OCI-LY3 (cell line): ENCODE results near the gene TNS3.

Source experiments
- H2AFZ ChIP-seq: fragments of 200-600, 300-600 bp; shearing (Covaris generic); 2 replicates; pipeline ENCODE4 v1.6.0; 2014; ENCODE audit warnings: antibody characterized with exemption, low read depth, low read length
- H3K27ac ChIP-seq: fragments of 200-600, 300-600 bp; sonication (generic); 2 replicates; pipeline ENCODE4 v1.5.1; 2014; ENCODE audit warnings: mild to moderate bottlenecking, low read length, moderate library complexity, mixed read lengths
- H3K27me3 ChIP-seq: fragments of 200-600, 300-600 bp; sonication (generic); 2 replicates; pipeline ENCODE4 v1.6.1; 2014; ENCODE audit warnings: low read depth, low read length, mixed read lengths
- H3K36me3 ChIP-seq: fragments of 200-600, 300-600 bp; sonication (generic); replicated peaks from 2 replicates; pipeline ENCODE3; 2014; ENCODE audit warnings: low read depth, low read length, mixed read lengths
- H3K4me1 ChIP-seq: fragments of 300-600, 200-600 bp; sonication (generic); 2 replicates; pipeline ENCODE4 v1.6.1; 2014; ENCODE audit warnings: low read length, mixed read lengths
- H3K4me2 ChIP-seq: fragments of 200-600, 300-600 bp; sonication (generic); 2 replicates; pipeline ENCODE4 v1.6.1; 2014; ENCODE audit warnings: low read length, mixed read lengths
- H3K4me3 ChIP-seq: fragments of 300-600, 200-600 bp; sonication (generic); 2 replicates; pipeline ENCODE4 v1.5.1; 2014; ENCODE audit warnings: antibody characterized with exemption, mild to moderate bottlenecking, low read length, moderate library complexity
- H3K79me2 ChIP-seq: fragments of 300-600, 200-600 bp; shearing (Covaris generic); 2 replicates; pipeline ENCODE4 v1.6.1; 2014; ENCODE audit warnings: mild to moderate bottlenecking, low read length, mixed read lengths
- H3K9ac ChIP-seq: fragments of 300-600, 200-600 bp; shearing (Covaris generic); 2 replicates; pipeline ENCODE4 v1.6.0; 2014; ENCODE audit warnings: mild to moderate bottlenecking, low read length, moderate library complexity
- H3K9me3 ChIP-seq: fragments of 200-600, 300-600 bp; shearing (Covaris generic); 2 replicates; pipeline ENCODE4 v1.6.1; 2014; ENCODE audit warnings: low read length, mixed read lengths; ENCODE audit not compliant: insufficient read depth
- H4K20me1 ChIP-seq: fragments of 200-600, 300-600 bp; sonication (generic); 2 replicates; pipeline ENCODE4 v1.6.1; 2016; ENCODE audit warnings: low read length, mixed read lengths; ENCODE audit not compliant: insufficient read depth
- CTCF ChIP-seq: fragments of 200-600, 300-600 bp; sonication (generic); IDR thresholded peaks from 2 replicates; pipeline ENCODE4 v1.5.1; 2014; ENCODE audit warnings: antibody characterized with exemption, low read length, low read depth
- EZH2phosphoT487 ChIP-seq: fragments of 200-600 bp; shearing (Covaris generic); IDR thresholded peaks from 2 replicates; pipeline ENCODE4 v1.6.1; 2018; ENCODE audit warnings: antibody characterized with exemption, mixed run types, low read depth

The TNS3 gene

GRCh38 chr7:47508389-47509380 lies 73.2 kb downstream of the TNS3 start:
- no peaks in the 10 kb centered on the region for H4K20me1 ChIP-seq
- H3K9ac ChIP-seq, result no peak overlapping the region
- no peaks in the 10 kb centered on the region for H3K27me3 ChIP-seq
- no peaks in the 10 kb centered on the region for H3K36me3 ChIP-seq
- no peak overlapping the region for H2AFZ ChIP-seq
- no peaks in the 10 kb centered on the region for H3K9me3 ChIP-seq
- no peak overlapping the region for H3K4me3 ChIP-seq
- no peak overlapping the region for H3K4me2 ChIP-seq
- TF ChIP-seq EZH2phosphoT487, result no peak
- no peak for TF ChIP-seq CTCF
- H3K79me2 ChIP-seq, result no peaks in the 10 kb centered on the region
- no peak overlapping the region for H3K27ac ChIP-seq
- H3K4me1 ChIP-seq, result no peaks in the 10 kb centered on the region; the same call in 1 of the 2 replicates

- Histone ChIP-seq H3K4me3 (no peak overlapping the region), H4K20me1 (no peaks in the 10 kb centered on the region), H2AFZ (no peak overlapping the region), H3K27ac (no peak overlapping the region), H3K4me1 (peaks cover 8% of the 10 kb centered on the region), H3K9me3 (no peaks in the 10 kb centered on the region), H3K9ac (no peak overlapping the region), H3K79me2 (no peaks in the 10 kb centered on the region), H3K4me2 (no peak overlapping the region), H3K27me3 (no peaks in the 10 kb centered on the region), H3K36me3 (no peaks in the 10 kb centered on the region)
- no peak for TF ChIP-seq CTCF
- no peak for TF ChIP-seq EZH2phosphoT487
These were observed 74.4 kb downstream of the TNS3 start for GRCh38 chr7:47507522-47507921.

- no peaks in the 10 kb centered on the region for H4K20me1 ChIP-seq
- H3K36me3 ChIP-seq, result no peaks in the 10 kb centered on the region
- no peak overlapping the region for H3K27ac ChIP-seq
- H3K9me3 ChIP-seq, result no peaks in the 10 kb centered on the region
- H2AFZ ChIP-seq, result no peak overlapping the region
- peaks cover 8% of the 10 kb centered on the region for H3K4me1 ChIP-seq
- H3K79me2 ChIP-seq, result no peaks in the 10 kb centered on the region
- H3K4me3 ChIP-seq, result no peak overlapping the region
- H3K27me3 ChIP-seq, result no peaks in the 10 kb centered on the region
- H3K9ac ChIP-seq, result no peak overlapping the region
- TF ChIP-seq EZH2phosphoT487 (no peak), CTCF (0 out of 2 replicates have a peak, but pooled peaks have one; percentile 3)
- no peak overlapping the region for H3K4me2 ChIP-seq
These were observed 75.2 kb downstream of the TNS3 start for GRCh38 chr7:47506382-47507339.
